NK-92 (cell line): ENCODE measurements around the gene KLHL13.
"Not testable (repeated sequence)": the region's sequence is repeated elsewhere in the genome, so short reads cannot be mapped to it uniquely, and the experiment has no call there.

ENCODE experiments used
- DNase-seq: peaks from one replicate; lab custom pipeline; 2025; ENCODE audit not compliant: unreplicated experiment; lab: John Stamatoyannopoulos, UW

The KLHL13 gene

DNA sequence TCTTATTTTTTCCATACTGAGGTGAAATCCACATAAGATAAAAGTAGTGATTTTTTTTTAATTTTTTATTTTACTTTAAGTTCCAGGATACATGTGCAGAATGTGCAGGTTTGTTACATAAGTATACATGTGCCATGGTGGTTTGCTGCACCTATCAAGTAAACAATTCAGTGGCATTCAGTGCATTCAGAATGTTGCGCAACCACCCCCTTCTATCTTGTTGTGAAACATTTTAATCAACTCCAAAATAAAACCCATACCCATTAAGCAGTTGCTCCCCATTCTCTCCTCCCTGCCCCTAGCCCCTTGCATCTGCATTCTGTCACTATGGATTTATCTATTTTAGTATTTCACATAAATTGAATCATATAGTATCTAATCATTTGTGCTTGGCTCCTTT lies 121.2 kb downstream of the KLHL13 start:
- no peak for DNase-seq

DNA sequence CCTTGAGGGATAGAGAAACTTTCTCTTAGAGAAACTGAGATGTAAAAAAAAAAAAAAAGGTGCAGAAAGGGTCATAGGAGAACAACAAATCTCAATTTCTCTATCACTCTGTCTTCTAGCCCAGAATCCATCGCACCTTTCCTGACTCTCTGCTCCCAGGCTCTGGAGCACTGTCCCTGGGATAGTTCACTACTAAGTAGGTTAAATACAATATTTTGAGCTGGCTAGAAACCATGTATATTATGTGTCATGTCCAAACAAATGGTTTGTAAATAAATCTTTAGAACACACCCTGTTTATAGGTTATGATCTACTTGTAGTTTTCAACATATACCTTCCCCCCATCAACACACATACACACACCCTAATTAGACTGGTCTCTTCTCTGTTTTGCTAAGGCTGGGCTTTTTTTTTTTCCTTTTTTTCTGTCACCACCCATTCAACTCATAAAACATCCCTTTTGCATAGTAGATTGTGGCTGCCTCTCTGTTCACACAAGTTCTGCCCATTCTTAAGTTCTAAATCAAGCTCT lies 124.4 kb downstream of the KLHL13 start:
- no peak for DNase-seq

DNA sequence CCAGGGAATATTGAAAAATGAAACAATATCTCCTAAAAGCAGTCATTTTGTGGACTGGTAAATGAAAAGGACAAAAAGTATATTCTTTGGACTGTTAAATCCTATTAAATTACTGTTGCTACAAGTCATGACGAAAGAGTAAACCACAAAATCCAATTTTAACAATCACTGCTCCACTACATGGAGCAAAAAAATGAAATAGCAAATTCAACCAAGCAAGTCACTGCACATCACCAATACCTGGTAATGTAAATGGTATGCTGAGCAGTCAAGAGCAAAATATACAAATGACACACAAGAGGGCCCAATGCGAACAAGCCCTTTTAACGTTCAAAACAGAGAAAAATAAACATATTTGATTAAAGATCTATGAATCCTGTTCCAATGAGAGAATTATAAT lies 126.2 kb downstream of the KLHL13 start:
- DNase-seq: no peak

DNA sequence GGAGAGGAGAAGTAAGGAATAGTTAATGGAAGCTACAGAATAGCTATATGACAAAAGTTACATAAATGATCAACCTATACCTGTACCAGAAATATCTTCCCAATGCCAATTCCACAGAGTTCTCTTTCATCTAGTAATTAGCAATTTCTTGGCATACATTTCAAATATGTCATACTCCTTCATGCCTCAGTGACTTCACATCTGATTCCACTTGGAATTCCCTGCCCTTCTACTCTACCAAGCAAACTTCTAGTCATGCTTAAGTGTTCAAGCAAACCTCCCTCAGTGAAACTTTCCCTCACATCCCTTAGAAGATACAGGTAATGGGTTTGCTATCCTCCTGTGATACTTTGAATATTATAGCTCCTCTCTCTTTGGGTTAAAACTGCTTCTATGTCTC lies 127.1 kb downstream of the KLHL13 start:
- no peak for DNase-seq

DNA sequence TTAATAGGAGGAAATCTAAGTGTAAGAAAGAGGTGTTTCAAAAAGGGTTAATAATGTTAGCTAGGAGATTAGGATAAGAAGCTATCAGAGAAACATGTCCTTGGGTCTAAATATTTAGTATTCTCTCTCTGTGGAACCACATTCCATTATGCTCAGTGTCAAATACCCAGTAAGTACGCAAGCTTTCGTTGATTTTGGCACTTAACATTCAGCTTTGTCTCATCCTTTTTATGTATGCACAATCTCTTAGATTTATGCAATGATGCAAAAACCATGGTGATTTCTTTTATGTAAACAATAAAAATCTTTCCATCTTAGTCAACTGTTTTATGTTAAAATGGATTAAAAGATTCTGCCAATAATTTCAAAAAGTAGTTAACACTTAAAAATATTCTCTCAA lies 129.2 kb downstream of the KLHL13 start:
- DNase-seq: no peak

DNA sequence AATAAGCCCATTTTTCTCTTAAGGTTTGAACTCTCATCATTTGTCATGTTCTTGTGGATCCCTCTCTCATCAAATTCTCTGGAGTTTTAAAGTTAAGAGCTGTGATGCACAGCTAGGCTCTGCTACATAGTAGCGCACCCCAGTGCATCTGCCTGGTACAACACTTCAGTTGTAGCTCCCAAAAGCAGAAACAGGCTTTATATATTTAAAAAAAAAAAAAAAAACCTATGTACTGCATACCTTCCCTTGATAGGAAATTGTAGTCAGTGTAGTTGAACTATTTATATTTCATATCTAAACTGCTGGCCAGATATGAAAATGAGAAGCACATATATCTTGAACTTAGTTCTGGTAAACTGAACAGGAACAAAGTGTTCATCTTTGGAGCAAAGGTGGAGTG lies 131.4 kb downstream of the KLHL13 start:
- DNase-seq: no peak

DNA sequence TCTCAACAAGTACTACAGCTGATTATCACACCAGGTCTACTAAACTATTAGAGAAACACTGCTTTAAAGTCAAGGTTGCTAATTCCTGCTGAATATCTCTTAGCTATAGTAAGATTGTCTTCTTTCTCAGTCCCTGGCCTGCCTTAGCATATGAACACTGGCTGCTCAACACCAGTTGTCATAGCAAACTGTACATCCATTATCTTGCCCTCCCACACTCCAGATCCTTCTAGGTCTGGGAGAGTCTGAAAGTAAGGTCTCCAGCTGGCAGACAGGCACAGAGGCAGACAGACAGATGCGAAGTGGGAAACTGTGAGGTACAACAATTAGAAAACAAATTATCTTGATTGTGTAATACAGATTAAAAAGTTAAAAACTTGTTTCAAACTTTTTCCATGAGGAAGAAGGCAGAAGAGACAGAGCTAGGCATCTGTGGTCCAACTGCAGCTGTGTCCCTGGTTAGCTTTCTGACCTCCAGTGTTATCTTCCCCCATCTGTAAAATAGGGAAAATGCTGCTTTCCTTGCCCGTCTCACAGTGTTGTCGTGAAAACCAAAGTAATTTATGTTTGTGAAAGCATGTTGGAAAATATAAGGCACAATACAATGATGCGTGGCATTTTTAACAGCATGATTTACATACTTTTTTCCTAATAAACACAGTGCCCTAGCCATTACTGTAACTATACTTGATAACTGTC lies 133.8 kb downstream of the KLHL13 start:
- no peak for DNase-seq

DNA sequence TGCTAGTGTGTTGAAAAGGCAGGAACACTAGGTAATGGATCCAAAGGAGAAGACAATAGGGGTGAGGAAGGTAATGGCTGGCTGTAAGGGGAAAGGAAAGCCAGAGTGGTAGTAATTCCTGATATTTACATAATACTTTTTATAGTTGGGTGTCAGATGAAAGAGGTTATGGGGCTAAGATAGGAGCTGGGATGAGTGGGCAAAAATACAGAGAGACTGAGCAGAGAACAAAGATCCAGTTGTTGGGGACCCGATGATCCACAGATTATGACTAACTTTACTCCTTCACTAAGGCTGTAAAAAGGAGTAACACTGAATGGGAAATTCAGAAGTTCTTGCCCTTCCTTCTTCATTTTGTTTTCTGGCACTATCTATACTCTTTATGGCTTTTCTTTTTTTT lies 138.2 kb downstream of the KLHL13 start:
- DNase-seq: no peak

DNA sequence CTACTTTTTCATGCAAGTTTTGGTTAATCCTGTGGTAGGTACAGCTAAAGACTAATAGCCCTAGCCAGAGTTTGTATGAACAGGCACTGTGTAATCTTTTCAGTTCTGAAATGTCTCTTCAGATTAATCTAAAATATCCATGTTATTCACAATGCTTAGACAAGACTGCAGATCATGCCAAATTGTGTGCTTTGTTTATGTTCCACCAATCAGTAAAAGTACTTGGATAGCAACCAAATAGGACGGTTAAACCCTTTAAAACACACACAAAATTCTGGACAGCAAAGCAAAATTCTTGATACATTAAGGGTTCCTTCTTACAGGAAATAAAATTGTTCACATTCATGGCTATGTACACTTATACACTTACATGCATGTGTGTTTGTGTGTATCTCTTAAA lies 139.1 kb downstream of the KLHL13 start:
- DNase-seq: no peak

DNA sequence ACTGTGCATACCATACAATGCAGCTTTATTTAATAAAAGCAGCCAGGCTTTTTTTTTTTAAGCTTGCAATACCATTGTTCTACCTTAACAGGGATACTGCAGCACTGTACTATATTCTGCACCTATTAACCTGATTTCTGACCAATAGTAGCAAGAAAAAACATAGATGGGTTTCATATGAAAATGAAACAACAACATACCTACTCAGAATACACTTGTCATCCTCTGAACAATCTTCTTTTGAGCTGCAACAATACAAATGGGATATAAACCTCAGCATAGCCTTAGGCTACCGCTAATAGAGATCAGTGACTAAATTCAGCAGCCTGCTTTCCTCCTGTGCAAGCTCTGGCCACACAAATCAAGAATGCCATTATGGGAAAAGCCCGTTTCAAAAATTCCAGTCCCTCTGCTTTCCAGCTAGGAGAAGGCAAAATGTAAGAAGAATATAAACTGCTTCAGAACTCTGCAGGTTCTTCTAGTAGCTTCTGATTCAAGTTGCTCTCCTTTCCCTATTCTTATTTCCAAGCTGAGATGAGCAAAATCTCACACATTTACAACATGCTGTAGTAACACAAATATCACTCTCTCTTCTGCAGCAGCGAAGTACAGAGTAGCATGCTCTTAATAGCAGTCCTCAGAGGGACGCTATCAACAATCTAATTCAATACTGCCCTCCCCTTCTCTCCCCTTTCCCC lies 143.4 kb downstream of the KLHL13 start:
- no peak for DNase-seq

DNA sequence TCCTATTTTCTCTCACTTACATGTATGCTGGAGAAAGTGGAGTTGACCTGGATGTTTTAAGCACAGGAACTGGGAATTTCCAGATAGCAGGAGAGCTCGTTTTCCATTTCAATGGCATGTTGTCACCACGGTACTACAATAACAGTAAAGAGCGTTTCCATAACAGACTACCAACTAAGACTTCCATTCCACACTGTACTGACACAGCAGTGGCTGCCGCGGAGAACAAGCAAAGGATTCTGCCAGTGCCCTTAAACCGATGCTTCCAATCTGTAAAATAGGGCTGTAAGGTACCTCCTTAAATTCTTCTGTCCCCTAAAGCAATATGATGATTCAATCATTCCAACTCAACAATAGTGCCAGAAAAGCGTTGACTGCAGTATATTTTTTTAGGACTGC lies 143.9 kb downstream of the KLHL13 start:
- DNase-seq: no peak

DNA sequence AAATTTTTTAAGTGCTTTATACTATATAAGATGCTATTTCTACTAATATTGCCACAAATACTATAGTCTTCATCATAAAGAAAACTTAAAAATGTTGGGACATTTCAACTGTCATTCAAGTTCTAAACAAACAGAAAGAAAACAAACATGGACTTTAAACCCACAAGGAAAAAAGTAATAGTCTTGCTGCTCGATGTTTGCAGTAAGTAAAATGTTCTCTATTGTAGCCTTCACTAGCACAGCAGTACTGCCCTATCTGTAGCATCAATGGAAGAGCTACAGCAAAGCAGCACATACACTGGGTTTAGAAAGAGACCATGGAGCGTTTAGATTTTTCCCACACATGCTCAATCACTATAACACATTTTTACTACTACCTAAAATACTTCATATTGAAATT lies 146.8 kb downstream of the KLHL13 start:
- no peak for DNase-seq

DNA sequence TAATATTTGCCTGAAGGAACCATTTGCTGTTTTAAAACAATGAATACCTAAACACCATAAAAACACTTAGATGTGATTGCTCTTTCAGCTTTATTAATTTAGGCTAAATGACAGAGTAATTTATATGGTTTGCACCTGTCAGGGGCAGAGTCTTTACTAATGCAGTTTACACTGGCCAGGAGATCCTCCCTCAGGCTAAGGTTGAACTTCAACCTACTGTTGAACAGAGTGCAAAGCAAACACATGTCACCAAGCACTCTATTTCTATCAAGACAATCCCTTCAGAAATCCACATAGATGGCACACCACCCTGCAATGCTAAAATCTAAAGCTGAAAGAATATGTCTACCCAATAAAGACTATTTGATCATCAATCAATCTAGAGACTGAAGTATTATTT lies 147.3 kb downstream of the KLHL13 start:
- no peak for DNase-seq

DNA sequence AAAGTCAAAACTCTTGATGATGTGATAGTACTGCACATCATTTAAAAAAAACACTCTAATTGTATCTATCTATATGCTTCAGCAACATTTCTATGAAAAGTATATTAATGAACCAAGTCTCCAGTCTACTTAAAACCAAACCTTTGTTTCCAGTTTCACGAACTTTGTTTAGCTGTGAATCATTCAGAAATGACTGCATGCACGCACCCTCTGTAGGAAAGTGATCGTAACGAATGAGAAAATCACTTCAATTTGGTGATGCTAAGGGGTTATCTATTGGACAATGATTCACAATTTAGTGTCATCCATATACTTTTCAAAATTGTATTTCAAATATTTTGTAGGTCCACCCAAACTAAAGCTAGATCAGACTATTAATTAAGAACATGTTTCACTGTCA lies 157.6 kb downstream of the KLHL13 start:
- no peak for DNase-seq

DNA sequence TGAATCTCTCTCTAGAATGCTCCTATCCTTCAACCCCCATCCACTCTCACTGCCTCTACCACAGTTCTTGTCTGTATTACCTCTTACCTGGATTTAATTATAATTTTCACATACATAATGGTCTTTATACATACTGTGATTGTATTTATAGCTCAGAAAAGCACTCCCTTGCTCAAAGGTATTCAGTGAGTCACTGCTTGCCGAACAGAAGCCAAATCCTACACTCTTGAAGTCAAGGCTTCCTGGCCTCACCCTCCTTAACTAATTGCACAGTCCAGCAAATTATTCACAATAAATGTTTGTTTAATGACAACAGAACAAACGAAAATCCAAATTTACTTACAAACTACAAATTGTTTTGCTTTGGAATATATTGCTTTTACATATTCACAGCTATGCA lies 159.5 kb downstream of the KLHL13 start:
- DNase-seq: no peak

DNA sequence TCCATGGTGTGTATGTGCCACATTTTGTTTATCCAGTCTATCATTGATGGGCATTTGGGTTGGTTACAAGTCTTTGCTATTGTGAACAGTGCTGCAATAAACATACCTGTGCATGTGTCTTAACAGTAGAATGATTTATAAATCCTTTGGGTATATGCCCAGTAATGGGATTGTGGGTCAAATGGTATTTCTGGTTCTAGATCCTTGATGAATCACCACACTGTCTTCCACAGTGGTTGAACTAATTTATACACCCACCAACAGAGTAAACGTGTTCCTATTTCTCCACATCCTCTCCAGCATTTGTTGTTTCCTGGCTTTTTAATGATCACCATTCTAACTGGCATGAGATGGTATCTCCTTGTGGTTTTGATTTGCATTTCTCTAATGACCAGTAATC lies 177.3 kb downstream of the KLHL13 start:
- DNase-seq: not testable (repeated sequence)

DNA sequence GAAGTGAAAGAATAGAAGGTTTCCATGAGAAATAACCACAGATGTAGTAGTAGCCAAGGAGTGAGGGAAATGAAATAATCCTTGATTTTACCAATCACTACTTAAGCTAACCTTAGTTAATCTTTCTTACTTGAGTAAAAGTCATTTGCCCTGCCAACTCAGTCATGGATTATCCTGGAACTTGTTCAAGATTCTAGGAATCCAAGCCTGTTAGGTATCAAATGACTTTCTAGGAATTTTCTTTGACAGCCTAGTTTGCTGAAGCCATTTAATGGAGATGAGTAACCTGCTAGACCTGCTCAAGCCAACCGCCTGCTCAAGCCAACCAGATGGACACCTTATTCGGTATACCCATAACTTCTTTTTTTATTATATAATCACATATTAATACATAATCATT lies 180.5 kb downstream of the KLHL13 start:
- no peak for DNase-seq

DNA sequence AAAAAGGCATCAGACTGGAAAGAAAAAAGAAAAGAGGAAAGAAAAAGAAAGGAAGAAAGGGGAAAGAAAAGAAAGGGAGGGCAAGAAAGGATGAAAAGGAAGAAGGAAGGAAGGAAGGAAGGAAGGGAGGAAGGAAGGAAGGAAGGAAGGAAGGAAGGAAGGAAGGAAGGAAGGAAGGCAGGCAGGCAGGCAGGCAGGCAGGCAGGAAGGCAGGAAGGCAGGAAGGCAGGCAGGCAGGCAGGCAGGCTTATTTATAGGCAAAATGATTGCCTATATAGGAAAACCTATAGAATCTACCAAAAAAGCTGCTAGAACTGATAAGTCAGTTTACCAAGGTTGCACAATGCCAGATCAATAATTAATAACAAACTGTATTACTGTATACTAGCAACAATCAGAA lies 186.5 kb downstream of the KLHL13 start:
- not testable (repeated sequence) for DNase-seq

DNA sequence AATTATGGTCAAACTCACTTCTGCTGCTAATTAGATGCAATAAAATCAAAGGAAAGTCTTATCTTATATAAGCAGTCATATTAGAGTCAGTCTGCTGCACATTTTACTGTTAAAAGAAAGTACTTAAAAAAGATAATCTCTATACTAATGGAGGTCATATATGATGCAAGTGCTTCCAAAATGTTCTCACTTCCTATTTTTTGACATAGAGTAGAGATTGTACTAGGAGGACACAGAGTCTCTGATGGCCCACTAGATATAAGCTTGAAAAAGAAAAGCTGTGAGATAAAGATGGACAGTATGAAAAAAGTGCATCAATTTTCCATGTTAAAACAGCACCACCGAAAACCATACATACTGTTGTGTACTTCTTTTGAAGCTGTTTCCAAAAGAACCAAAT lies 196.9 kb downstream of the KLHL13 start:
- no peak for DNase-seq

DNA sequence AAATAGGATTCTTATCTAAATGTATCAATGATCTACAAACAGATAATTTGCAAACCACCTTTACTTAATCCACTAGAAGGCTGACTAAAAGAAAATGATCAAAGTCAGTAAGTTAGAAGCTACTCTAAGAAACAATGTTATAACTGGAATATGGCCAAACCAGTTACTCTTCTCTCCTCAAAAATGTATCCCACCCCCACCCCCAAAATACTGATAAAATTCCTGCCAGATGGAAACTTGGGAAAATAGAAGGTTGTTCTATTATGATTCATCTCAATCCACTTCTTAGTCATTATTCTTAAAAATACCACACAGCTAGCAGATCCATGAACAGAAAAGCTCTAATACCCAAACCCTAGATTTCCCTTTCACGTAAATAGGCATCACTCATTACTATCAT lies 206.4 kb downstream of the KLHL13 start:
- no peak for DNase-seq

DNA sequence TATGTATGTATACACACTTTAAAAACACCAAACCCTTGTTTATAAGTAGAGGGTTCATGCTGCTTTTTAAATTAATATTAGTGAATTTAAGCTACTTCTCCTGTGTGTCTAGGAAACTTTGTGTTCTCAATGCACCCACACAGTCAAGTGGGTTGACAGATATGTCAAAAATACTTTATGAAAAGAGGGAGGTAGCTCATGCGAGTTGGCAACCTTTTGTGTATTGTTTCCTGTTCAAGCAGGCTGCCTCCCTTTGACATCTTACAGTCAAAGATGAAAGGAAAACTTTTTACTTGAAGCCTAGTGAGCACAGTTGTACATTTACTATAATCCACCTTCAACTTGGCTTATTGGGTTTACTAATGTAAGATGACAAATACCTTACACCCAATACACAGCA lies 218.4 kb downstream of the KLHL13 start:
- DNase-seq: no peak

DNA sequence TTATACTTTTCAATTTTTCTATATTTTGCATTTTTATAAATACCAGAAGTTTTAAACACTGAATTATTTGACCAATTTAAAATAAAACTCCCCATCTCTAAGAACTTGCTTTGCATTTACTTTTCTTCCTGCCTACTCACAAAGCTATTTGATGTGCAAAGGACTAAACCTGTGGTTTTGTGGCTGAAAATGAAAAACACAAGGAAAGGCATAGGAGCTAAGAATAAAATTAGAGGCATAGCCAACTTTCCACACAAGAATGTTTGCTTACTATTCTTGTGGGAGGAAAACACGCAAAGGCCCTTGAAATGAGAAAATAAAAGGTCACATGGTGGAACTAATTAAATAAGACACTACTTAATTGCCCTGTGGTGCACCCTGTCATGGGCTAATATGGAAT lies 221.2 kb downstream of the KLHL13 start:
- DNase-seq: no peak

DNA sequence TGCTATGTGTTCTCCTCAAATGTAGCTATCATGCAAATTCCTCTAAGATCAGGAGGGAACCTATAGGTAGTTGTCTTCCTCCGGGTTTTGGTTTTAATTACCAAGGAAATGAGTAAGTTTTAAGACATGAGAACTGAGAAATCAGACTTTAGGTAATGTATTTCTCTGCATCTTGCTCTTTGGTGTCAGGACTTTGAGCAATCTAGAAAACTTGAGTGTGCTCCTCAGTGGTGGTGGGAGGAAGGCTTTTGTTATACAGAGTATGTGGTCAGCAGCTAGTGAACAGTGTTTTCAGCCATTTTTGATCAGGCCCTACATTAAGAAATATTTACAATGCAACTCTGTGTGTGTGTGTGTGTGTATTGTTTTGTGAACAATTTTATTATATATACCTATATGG lies 224.1 kb downstream of the KLHL13 start:
- no peak for DNase-seq
